Ishikawa (cell line): ENCODE measurements around the gene PRPF40A.

Experiments used
- CEBPB ChIP-seq: IDR thresholded peaks from 2 replicates; pipeline ENCODE4 v1.6.1; 2012
- CREB1 ChIP-seq: IDR thresholded peaks from 2 replicates; pipeline ENCODE4 v1.6.1; 2012; ENCODE audit warnings: low read depth
- EGR1 ChIP-seq: IDR thresholded peaks from 2 replicates; pipeline ENCODE4 v1.6.1; 2012
- EP300 ChIP-seq: IDR thresholded peaks from 2 replicates; pipeline ENCODE4 v1.6.1; 2012; ENCODE audit warnings: borderline replicate concordance
- FOXM1 ChIP-seq: IDR thresholded peaks from 2 replicates; pipeline ENCODE4 v1.6.1; 2012; ENCODE audit warnings: low read depth, borderline replicate concordance
- NFIC ChIP-seq: IDR thresholded peaks from 2 replicates; pipeline ENCODE4 v1.6.1; 2012
- RAD21 ChIP-seq: IDR thresholded peaks from 2 replicates; pipeline ENCODE4 v1.6.1; 2012; ENCODE audit warnings: low read depth
- TAF1 ChIP-seq: IDR thresholded peaks from 2 replicates; pipeline ENCODE4 v1.6.1; 2012; ENCODE audit warnings: low read depth, mild to moderate bottlenecking
- TCF12 ChIP-seq: IDR thresholded peaks from 2 replicates; pipeline ENCODE4 v1.6.1; 2012; ENCODE audit warnings: low read depth
- TEAD4 ChIP-seq: IDR thresholded peaks from 2 replicates; pipeline ENCODE4 v1.6.1; 2012
- YY1 ChIP-seq: IDR thresholded peaks from 2 replicates; pipeline ENCODE4 v1.6.1; 2012; ENCODE audit warnings: low read depth
- ZBTB7A ChIP-seq: IDR thresholded peaks from 2 replicates; pipeline ENCODE4 v1.6.1; 2012; ENCODE audit warnings: low read depth
- TF ChIP-seq, protein P1 (sequence below): IDR thresholded peaks from 2 replicates; pipeline ENCODE4 v1.6.1; 2012
- TF ChIP-seq, protein P2 (sequence below): IDR thresholded peaks from 2 replicates; pipeline ENCODE4 v1.6.1; 2012
- TF ChIP-seq, protein P3 (sequence below): IDR thresholded peaks from 2 replicates; pipeline ENCODE4 v1.6.1; 2012; ENCODE audit warnings: low read depth, mild to moderate bottlenecking

The PRPF40A gene

DNA sequence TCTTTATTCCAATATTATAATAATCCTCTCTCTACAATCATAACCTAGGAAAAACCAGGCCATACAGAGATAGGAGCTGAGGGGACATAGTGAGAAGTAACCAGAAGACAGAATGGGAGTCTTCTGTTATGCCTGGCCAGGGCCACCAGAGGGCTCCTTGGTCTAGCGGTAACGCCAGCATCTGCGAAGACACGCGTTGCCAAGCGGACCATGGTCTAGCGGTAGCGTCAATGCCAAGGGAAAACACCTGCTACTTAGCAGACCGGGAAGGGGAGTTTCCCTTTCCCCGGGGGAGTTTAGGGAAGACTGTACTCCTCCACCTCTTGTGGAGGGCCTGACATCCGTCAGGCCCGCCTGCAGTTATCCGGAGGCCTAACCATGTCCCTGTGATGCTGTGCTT, 37.8 kb upstream of the PRPF40A start:
- no peak for TF ChIP-seq NFIC
- TF ChIP-seq, protein P1, sequence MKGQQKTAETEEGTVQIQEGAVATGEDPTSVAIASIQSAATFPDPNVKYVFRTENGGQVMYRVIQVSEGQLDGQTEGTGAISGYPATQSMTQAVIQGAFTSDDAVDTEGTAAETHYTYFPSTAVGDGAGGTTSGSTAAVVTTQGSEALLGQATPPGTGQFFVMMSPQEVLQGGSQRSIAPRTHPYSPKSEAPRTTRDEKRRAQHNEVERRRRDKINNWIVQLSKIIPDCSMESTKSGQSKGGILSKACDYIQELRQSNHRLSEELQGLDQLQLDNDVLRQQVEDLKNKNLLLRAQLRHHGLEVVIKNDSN = no peak
- no peak for TF ChIP-seq TEAD4
- no peak for TF ChIP-seq EP300
- no peak for TF ChIP-seq FOXM1

DNA sequence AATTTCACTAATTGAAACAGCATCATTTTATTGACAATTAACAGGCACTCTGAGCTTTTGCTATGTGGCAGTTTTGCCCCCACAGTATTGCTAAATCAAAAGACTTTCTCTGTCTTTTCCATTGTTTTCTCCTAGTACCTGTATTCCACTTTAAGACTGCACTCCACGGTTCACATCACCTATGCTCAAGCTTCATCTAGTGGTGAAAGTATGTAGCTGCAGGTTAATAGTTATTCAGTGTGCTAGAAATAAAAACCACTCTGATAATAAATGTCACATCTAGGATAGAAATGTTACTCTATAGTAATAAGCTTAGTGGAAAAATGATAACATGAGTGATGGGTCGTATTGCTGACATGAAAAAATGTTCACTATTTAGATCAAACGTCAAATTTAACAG, 25.7 kb upstream of the PRPF40A start:
- no peak for TF ChIP-seq CREB1
- TF ChIP-seq RAD21 = peak; percentile 53
- TF ChIP-seq CEBPB = no peak

DNA sequence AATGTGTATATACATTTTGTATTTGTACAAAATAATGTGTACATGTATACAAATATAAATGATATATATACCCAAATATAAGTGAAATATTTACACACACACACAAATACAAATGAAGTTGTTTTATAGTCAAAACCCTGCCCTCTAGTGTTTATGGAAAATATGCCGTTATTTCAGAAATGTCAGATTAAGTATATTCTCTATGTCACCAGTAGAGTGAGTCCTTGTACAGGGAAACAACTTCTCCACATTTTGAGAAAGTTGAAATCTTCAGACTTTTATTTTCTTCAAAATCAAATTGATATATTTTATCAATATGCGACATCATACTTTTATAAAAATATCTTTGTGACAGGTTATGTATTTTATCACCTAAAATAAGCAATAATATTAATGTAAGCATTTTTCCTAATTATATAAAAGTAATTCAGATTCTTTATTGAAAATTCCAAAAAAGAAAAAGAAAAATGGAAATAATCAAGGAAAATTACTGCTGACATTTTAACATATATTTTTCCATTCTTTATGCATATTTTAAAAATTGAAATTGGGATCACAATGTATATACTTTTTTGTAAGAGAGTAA, 23.6 kb upstream of the PRPF40A start:
- TF ChIP-seq NFIC = no peak
- peak; percentile 57 for TF ChIP-seq RAD21

DNA sequence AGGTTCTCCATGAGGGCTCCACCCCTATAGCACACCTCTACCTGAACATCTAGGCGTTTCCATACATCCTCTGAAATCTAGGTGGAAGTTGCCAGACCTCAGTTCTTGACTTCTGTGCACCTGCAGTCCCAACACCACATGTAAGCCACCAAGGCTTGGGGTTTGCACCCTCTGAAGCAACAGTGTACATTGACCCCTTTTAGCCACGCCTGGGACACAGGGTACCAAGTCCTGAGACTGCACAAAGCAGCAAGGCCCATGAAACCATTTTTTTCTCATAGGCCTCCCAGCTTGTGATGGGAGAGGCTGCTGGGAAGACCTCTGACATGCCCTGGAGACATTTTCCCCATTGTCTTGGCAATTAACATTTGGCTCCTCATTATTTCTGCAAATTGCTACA, 21.2 kb upstream of the PRPF40A start:
- TF ChIP-seq NFIC = no peak
- TF ChIP-seq, protein P2, sequence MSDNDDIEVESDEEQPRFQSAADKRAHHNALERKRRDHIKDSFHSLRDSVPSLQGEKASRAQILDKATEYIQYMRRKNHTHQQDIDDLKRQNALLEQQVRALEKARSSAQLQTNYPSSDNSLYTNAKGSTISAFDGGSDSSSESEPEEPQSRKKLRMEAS = no peak
- TF ChIP-seq EP300 = no peak
- TF ChIP-seq, protein P3, sequence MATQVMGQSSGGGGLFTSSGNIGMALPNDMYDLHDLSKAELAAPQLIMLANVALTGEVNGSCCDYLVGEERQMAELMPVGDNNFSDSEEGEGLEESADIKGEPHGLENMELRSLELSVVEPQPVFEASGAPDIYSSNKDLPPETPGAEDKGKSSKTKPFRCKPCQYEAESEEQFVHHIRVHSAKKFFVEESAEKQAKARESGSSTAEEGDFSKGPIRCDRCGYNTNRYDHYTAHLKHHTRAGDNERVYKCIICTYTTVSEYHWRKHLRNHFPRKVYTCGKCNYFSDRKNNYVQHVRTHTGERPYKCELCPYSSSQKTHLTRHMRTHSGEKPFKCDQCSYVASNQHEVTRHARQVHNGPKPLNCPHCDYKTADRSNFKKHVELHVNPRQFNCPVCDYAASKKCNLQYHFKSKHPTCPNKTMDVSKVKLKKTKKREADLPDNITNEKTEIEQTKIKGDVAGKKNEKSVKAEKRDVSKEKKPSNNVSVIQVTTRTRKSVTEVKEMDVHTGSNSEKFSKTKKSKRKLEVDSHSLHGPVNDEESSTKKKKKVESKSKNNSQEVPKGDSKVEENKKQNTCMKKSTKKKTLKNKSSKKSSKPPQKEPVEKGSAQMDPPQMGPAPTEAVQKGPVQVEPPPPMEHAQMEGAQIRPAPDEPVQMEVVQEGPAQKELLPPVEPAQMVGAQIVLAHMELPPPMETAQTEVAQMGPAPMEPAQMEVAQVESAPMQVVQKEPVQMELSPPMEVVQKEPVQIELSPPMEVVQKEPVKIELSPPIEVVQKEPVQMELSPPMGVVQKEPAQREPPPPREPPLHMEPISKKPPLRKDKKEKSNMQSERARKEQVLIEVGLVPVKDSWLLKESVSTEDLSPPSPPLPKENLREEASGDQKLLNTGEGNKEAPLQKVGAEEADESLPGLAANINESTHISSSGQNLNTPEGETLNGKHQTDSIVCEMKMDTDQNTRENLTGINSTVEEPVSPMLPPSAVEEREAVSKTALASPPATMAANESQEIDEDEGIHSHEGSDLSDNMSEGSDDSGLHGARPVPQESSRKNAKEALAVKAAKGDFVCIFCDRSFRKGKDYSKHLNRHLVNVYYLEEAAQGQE = no peak

DNA sequence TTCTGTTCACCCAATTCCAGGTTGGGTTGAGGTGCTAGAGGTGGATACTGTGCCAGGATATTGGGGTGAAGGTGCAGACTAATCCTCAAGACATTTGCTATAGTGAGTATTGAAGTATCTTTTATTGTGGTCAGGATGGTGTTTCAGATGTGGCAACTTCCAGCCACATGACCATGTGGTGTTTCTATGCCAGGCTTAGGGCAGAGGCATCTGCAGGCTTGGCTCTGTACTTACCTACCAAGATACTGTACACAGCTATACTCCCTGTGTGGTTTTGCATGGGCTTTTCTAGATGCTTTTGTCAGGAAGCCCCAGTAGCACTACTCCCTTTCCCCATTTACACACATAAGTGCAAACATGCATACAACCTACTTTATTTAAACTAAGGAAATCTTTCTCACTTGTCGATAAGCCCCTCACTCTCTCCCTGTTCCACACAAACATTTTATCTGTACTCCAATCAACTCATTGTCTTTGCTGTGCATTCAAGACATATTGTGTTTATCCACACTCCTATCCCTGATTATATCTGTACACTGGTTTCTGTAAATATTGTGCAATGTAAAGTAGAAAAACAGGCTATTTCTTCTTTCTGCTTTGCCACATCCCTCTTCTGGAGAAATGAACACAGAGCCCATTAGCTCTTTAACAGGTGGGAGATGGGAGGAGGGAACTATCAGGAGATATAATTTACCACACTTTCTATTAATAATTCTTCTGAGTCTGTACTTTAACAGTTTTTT, 13.5 kb upstream of the PRPF40A start:
- TF ChIP-seq ZBTB7A = no peak
- TF ChIP-seq, protein P1 = no peak
- no peak for TF ChIP-seq EGR1
- TF ChIP-seq CREB1 = no peak
- no peak for TF ChIP-seq EP300
- TF ChIP-seq CEBPB = no peak
- TF ChIP-seq TAF1 = no peak
- TF ChIP-seq TCF12 = no peak
- no peak for TF ChIP-seq NFIC
- no peak for TF ChIP-seq YY1
- TF ChIP-seq, protein P3 = no peak
- no peak for TF ChIP-seq FOXM1
- TF ChIP-seq TEAD4 = no peak
- no peak for TF ChIP-seq RAD21
- TF ChIP-seq, protein P2 = no peak

DNA sequence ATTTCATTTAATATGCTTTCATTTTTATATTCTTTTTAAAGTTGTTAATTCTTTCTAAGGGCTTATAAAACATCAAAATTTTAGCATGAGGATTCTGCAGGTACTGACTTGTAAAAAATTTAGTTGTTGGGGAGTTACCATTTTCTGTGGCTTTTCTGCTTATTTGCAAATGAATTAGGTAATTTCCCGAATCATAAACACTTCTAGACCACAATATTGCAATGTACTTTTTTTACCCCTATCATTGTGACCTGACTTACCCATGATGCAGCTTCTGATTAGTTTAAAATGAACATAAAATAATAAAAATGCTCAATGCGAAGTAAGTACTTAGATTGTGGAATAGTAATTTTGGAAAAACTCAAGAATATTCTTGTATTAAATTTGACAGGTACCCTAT, 12.6 kb upstream of the PRPF40A start:
- no peak for TF ChIP-seq EGR1
- no peak for TF ChIP-seq TAF1
- no peak for TF ChIP-seq NFIC
- TF ChIP-seq TCF12 = no peak
- no peak for TF ChIP-seq CEBPB
- no peak for TF ChIP-seq YY1
- TF ChIP-seq RAD21 = no peak
- TF ChIP-seq, protein P1 = no peak
- TF ChIP-seq TEAD4 = no peak
- TF ChIP-seq, protein P2 = no peak
- TF ChIP-seq EP300 = no peak
